Spleen (tissue), 11 donors: ENCODE data around the gene NPNT. TPM values are rescaled to one million over a fixed set of nuclear protein-coding genes. Genes with fewer than 3 reads are reported as not detected.

Source experiments
- DNase-seq: peaks from one replicate; pipeline ENCODE4 v3.0.0-alpha.2; 2020
- H3K27ac ChIP-seq, 8 donors: fragments of 200-600 bp; sonication (generic) in 7 of 8; 1 replicate in 4 of 8; 2 replicates in 4 of 8; pipeline versions ENCODE4 v1.5.0 to v1.8.0; 2016 to 2021; ENCODE audit warnings: inconsistent platforms in 4 of 8, mild to moderate bottlenecking in 4 of 8, moderate library complexity in 1 of 8
- H3K27me3 ChIP-seq, 7 donors: fragments of 200-600 bp; sonication (generic) in 6 of 7; replicated peaks in 1 of 7; 1 replicate in 4 of 7; 2 replicates in 3 of 7; pipeline versions ENCODE4 v1.5.0 to v1.8.0; 2016 to 2021; ENCODE audit warnings: inconsistent platforms in 3 of 7, mild to moderate bottlenecking in 1 of 7
- H3K36me3 ChIP-seq, 6 donors: fragments of 200-600 bp; sonication (generic) in 5 of 6; 1 replicate in 4 of 6; 2 replicates in 2 of 6; pipeline versions ENCODE4 v1.5.0 to v1.8.0; 2016 to 2021; ENCODE audit warnings: inconsistent platforms in 2 of 6
- H3K4me1 ChIP-seq, 6 donors: fragments of 200-600 bp; sonication (generic) in 5 of 6; 1 replicate in 3 of 6; 2 replicates in 3 of 6; pipeline versions ENCODE4 v1.5.0 to v1.8.0; 2016 to 2021; ENCODE audit warnings: inconsistent platforms in 3 of 6
- H3K4me3 ChIP-seq, 8 donors: fragments of 200-600 bp; sonication (generic) in 7 of 8; 1 replicate in 4 of 8; 2 replicates in 4 of 8; pipeline versions ENCODE4 v1.5.0 to v1.8.0; 2016 to 2021; ENCODE audit warnings: inconsistent platforms in 4 of 8, mild to moderate bottlenecking in 4 of 8, moderate library complexity in 2 of 8
- H3K9me3 ChIP-seq, 8 donors: fragments of 200-600 bp; sonication (generic) in 7 of 8; 1 replicate in 4 of 8; 2 replicates in 4 of 8; pipeline versions ENCODE4 v1.5.0 to v1.8.0; 2016 to 2021; ENCODE audit warnings: inconsistent platforms in 4 of 8
- POLR2A ChIP-seq, 3 donors: fragments of 450-650 bp; IDR thresholded peaks; one replicate each; pipeline ENCODE4 v1.5.1; 2017; ENCODE audit warnings: antibody characterized with exemption in 3 of 3, mild to moderate bottlenecking in 1 of 3
- POLR2AphosphoS5 ChIP-seq, 3 donors: sonication (generic); formaldehyde crosslinking; IDR thresholded peaks; one replicate each; pipeline ENCODE4 v1.5.1; 2017; ENCODE audit warnings: antibody characterized with exemption in 3 of 3
- WGBS, 5 donors: extraction: QIAGEN DNeasy Blood & Tissue Kit in 3 of 5; methylation state at CpG; one replicate each; pipeline versions ENCODE4 v1.1.5 to v1.1.7; 2013 to 2018; 5-methylcytosine and 5-hydroxymethylcytosine counted together
- intact Hi-C: fragments of 100-400 bp; cut with DNase I; formaldehyde crosslinking; loops from one replicate; pipeline ENCODE4 v1.15.0; 2023; ENCODE audit warnings: low total_unique reads
- polyA plus RNA-seq, 3 donors: library from polyadenylated mRNA; stranded (reverse); fragments of 200-250 nt; gene quantifications; one replicate each; pipeline ENCODE4 v1.2.1, GENCODE V29; 2013
- total RNA-seq, 7 donors: library from RNA; depleted of rRNA in 3 of 7; stranded (reverse); fragments of >200 nt in 3 of 7; fragmentation: NEBNext Ultra II Directional in 4 of 7; extraction: Animal tissue kit (Norgen Biotek cat#: 25700) in 4 of 7; gene quantifications; one replicate each; pipeline versions ENCODE4 v1.1.0 to v1.2.1, GENCODE V29; 2016 to 2021
- TF ChIP-seq, protein P1 (sequence below), 11 experiments: fragments of 200-600 bp in 7 of 11; fragments of 450-650 bp in 4 of 11; sonication (generic) in 4 of 11; IDR thresholded peaks in 8 of 11; conservative IDR thresholded peaks in 3 of 11; 1 replicate in 7 of 11; 2 replicates in 4 of 11; pipeline versions ENCODE4 v1.4.0 to v1.8.0; 2016 to 2021; ENCODE audit warnings: antibody characterized with exemption in 11 of 11, inconsistent platforms in 4 of 11, mild to moderate bottlenecking in 1 of 11
- donor health status: healthy with polysubstance abuse.
- donor health status: DM: no; HTN: no; CAD: no; lungs with moderate emphysema.
- donor health status: DM: no; HTN: no; CAD: no.
- donor health status: Bipolar disorder and iron deficiency.
- donor health status: healthy.
- donor health status: DM: no; HTN: no; CAD: no.
- donor health status: DM: yes; HTN: yes; CAD: no.

Gene NPNT
- total and polyA plus RNA-seq, 10 donors = 3.6 to 40.1 (median 14.0) TPM

DNA sequence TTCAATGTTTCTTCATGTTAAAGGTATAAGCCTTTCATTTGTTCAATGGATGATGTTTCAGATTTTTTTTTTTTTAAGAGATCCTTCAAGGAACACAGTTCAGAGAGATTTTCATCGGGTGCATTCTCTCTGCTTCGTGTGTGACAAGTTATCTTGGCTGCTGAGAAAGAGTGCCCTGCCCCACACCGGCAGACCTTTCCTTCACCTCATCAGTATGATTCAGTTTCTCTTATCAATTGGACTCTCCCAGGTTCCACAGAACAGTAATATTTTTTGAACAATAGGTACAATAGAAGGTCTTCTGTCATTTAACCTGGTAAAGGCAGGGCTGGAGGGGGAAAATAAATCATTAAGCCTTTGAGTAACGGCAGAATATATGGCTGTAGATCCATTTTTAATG is 75.8 kb downstream of the NPNT start:
- no peak overlapping the region for H3K4me3 ChIP-seq
- intact Hi-C loops = no loop called here
- H3K4me1 ChIP-seq = peaks cover 0 to 3% (median 0%) of the 10 kb centered on the region in 6 donors
- H3K27ac ChIP-seq = no peak overlapping the region
- 83 to 88% (median 87%) methylated on average over 4 of the region's 4 CpGs for whole genome bisulfite sequencing, 5 donors
- TF ChIP-seq, protein P1, sequence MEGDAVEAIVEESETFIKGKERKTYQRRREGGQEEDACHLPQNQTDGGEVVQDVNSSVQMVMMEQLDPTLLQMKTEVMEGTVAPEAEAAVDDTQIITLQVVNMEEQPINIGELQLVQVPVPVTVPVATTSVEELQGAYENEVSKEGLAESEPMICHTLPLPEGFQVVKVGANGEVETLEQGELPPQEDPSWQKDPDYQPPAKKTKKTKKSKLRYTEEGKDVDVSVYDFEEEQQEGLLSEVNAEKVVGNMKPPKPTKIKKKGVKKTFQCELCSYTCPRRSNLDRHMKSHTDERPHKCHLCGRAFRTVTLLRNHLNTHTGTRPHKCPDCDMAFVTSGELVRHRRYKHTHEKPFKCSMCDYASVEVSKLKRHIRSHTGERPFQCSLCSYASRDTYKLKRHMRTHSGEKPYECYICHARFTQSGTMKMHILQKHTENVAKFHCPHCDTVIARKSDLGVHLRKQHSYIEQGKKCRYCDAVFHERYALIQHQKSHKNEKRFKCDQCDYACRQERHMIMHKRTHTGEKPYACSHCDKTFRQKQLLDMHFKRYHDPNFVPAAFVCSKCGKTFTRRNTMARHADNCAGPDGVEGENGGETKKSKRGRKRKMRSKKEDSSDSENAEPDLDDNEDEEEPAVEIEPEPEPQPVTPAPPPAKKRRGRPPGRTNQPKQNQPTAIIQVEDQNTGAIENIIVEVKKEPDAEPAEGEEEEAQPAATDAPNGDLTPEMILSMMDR (IDR thresholded peaks at IDR 0.05 in 8 of 11, conservative IDR thresholded peaks at IDR 0.05 in 3 of 11) = no peak
- no peak for TF ChIP-seq POLR2A (IDR thresholded peaks at IDR 0.05)
- no peak for TF ChIP-seq POLR2AphosphoS5 (IDR thresholded peaks at IDR 0.05)
- no peaks in the 10 kb centered on the region for H3K36me3 ChIP-seq
- H3K9me3 ChIP-seq = no peaks in the 10 kb centered on the region
- H3K27me3 ChIP-seq = no peaks in the 10 kb centered on the region
- no peak for DNase-seq

DNA sequence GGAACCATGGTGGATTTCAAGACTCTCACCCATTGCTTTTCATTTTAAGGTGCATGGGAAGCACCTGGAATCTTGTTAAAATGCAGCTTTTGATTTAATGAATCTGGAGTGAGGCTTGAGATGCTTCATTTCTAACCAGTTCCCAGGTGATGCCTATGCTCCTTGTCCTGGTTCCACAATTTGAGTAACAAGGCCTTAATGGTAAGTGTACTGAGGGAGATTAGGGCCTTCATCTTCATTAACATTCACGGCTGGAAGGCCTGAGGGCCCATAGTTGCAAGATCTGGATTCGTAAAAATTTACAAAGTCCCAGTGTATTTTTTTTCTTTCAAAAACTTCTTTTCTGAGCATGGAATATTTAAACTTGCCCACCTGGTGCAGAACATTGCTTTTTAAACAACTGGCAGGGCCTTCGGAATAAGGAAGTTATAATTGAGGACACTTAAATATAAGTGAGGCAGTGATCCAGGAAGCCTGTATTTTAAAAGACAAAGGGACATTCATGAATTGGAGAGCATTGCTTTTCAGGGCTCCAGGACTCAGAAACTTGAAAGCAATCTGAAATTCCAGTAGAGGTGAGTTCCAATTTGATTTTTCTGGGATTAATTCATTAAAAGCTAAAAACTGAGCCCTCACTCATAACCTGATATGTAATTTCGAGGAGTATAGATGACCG is 77.8 kb downstream of the NPNT start:
- Histone ChIP-seq H3K4me3 (no peak overlapping the region), H3K9me3 (no peaks in the 10 kb centered on the region), H3K27ac (no peak overlapping the region), H3K4me1 (peaks cover 0 to 3% (median 0%) of the 10 kb centered on the region in 6 donors), H3K36me3 (no peaks in the 10 kb centered on the region), H3K27me3 (no peaks in the 10 kb centered on the region)
- intact Hi-C loops = no loop called here
- no peak for DNase-seq
- 87 to 90% (median 89%) methylated on average over 5 of the region's 5 CpGs for WGBS, 5 donors
- TF ChIP-seq, protein P1 (IDR thresholded peaks at IDR 0.05 in 8 of 11, conservative IDR thresholded peaks at IDR 0.05 in 3 of 11) = no peak
- TF ChIP-seq POLR2AphosphoS5 (IDR thresholded peaks at IDR 0.05) = no peak

DNA sequence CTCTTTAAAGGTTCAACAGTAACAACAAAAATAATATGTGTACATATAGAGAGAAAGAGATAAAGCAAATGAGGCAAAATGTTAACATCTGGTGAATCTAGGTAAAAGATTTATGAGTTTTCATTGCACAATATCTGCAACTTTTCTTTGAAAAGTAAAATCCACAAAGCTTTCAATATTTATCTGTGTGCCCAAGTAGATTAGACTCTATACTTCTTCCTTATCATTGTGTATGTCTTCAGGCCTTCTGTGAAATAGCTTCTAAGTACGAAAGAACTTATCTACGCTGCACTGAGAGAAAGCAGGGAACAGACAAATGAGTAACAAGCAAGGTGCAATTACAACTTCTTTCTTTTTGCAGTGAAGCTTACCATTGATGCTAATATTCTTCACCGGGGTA is 81.6 kb downstream of the NPNT start:
- Histone ChIP-seq H3K27ac (no peak overlapping the region), H3K9me3 (peaks cover 0 to 8% (median 0%) of the 10 kb centered on the region in 8 donors), H3K4me3 (no peak overlapping the region), H3K4me1 (no peaks in the 10 kb centered on the region), H3K36me3 (no peaks in the 10 kb centered on the region), H3K27me3 (no peaks in the 10 kb centered on the region)
- no peak for DNase-seq
- TF ChIP-seq POLR2A (IDR thresholded peaks at IDR 0.05) (no peak), POLR2AphosphoS5 (IDR thresholded peaks at IDR 0.05) (no peak)
- TF ChIP-seq, protein P1 (IDR thresholded peaks at IDR 0.05 in 8 of 11, conservative IDR thresholded peaks at IDR 0.05 in 3 of 11) = no peak
- 83 to 94% (median 93%) methylated on average over 3 of the region's 3 CpGs for WGBS, 5 donors
- intact Hi-C loops = no loop called here

DNA sequence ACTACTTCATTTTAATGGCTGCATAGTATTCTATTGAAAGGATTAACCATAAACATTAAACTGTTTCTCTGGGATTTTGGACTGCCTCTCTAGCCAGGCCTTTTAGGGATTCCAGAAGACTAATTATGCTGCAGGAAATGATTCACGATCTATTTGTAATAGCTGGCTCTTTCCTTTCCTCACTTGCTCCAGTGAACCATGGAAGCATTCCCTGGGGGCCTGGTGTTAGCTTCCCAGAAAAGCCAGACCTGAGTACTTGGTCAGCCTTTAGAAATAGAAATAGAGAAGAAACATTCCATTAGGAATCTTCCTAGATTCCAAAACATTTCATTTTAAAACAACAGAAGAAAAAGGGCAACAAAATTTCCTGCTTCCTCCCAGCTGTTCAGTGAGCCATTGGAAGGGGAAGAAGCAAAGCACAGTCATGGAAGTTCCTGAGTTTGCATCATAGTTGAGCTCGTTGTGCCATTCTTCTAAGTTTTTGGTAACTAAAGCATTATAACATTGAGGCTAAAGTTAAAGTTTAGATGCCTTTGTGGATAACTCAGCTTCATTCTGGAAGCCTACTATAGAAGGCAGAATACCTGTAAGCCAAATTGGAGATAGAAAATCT is 83.5 kb downstream of the NPNT start:
- H3K4me3 ChIP-seq = no peak overlapping the region
- H3K4me1 ChIP-seq = no peaks in the 10 kb centered on the region
- 33 to 63% (median 52%) methylated on average over 2 of the region's 2 CpGs for WGBS, 5 donors
- H3K9me3 ChIP-seq = peaks cover 0 to 11% (median 0%) of the 10 kb centered on the region in 8 donors
- TF ChIP-seq, protein P1 (IDR thresholded peaks at IDR 0.05 in 8 of 11, conservative IDR thresholded peaks at IDR 0.05 in 3 of 11) = no peak
- TF ChIP-seq POLR2A (IDR thresholded peaks at IDR 0.05) = no peak
- TF ChIP-seq POLR2AphosphoS5 (IDR thresholded peaks at IDR 0.05) = no peak
- no peak for DNase-seq
- no peak overlapping the region for H3K27ac ChIP-seq
- no peaks in the 10 kb centered on the region for H3K27me3 ChIP-seq
- H3K36me3 ChIP-seq = no peaks in the 10 kb centered on the region
- intact Hi-C loops = no loop called here
